ENCODE measurements around the gene CLEC19A.

Gene CLEC19A

DNA sequence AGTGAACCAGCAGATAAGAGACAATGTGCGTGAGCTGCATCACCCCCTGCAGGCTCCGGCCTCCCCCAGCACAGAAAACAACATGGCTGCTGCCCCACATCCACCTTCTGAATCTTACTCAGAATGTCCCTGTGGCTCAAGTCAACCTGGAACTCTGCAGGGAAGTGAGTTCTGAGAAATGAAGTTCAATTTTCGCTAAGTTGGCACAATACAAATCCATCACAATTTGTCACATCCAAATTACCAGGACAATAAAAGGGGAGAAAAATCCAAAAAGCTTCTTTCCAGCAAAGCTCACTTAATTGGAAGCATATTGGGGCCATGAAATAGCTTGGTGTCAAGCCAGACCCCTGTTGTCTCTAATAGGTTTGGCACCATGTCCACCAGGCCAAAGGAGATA is 38.1 kb downstream of the CLEC19A start:
- no peak for DNase-seq (ENCODE audit: low read depth in 2 of 2)

DNA sequence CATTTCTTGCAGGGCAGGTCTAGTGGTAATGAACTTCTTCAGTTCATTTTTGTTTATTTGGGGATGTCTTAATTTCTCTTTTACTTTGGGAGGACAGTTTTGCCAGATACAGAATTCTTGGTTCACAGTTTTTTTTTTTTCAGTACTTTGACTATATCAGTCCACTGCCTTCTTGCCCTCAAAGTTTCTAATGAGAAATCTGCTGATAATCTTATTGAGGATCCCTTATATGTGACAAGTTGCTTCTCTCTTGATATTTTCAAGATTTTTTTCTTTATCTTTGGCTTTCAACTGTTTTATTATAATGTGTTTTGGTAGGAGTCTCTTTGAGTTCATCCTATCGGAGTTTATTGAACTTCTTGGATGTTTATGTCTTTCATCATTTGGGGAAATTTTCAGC is 42.8 kb downstream of the CLEC19A start:
- no peak for DNase-seq (ENCODE audit: low read depth in 2 of 2)

DNA sequence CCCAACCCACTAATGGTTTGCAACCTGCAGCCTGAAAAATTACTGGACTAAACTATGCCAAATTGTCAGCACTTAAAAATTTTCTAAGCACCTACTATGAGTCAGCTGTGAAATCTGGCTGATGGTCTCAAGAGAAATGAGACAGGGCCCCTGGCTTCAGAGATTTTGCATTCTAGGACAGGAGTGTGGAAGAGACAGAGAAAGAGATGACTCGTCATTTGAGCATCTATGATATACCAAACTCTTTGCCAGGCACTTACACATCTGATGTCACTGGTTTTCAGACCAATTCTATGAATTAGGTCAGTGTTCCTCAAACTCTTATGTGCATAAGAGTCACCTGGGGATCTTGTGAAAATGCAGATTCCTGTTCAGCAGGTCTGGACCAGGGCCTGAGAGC is 44.4 kb downstream of the CLEC19A start:
- DNase-seq (ENCODE audit: low read depth in 2 of 2) = no peak

DNA sequence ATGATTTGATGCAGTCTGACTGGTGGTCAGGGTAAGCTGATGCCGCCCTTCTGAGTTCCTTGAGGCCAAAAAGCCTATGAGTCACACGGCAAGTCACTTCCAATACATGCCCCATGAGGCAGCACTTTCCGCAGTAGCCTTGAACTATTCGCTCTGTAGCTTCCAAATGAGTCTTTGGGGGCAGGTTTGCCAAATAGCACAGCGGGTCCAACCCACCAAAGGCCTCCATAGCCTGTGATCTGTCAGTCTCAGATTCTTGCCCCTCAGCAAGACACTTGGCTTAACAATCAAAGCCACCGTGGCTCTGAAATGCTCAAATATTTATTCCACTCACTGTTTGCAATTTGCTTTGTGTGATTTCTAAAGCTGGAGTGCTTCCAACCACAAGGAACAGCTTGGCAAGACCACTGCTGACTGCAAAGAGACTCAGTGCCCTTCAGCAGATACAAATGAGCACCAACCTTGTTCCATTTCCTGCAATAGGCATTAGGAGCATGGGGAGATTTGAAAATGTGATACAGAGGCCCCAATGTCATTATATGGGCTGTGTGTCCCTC is 45.4 kb downstream of the CLEC19A start:
- DNase-seq (ENCODE audit: low read depth in 2 of 2) = no peak

DNA sequence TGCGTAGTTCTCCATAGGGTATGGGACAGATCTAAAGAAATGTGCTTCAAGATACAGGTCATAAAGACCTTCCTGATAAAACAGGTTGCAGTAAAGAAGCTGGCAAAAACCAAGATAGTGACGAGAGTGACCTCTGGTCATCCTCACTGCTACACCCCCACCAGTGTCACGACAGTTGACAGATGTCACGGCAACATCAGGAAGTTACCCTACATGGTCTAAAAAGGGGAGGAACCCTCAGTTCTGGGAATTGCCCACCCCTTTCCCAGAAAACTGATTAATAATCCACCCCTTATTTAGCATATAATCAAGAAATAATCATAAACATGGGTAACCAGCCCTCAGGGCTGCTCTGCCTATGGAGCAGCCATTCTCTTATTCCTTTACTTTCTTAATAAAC is 46.3 kb downstream of the CLEC19A start:
- DNase-seq (ENCODE audit: low read depth in 2 of 2) = no peak

DNA sequence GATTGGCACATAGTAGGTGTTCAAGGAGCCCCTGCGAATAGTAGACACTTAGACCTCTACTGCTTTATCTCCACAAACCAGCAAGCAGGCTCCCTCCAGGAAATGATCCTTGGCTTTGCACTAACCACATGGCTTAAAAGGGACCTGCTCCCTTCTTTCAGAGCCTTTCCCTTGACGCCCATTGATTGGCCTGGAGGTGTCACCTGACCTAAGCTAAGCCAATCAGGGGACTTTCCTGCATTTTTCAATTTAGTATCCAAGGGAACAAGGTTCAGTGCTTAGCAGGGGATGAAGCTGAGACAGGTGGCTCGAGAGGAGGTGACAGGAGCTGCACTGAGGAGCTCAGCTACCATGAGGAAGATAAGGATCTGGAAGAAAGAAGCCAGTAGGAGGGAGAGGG is 52.8 kb downstream of the CLEC19A start:
- no peak for DNase-seq (ENCODE audit: low read depth in 2 of 2)

DNA sequence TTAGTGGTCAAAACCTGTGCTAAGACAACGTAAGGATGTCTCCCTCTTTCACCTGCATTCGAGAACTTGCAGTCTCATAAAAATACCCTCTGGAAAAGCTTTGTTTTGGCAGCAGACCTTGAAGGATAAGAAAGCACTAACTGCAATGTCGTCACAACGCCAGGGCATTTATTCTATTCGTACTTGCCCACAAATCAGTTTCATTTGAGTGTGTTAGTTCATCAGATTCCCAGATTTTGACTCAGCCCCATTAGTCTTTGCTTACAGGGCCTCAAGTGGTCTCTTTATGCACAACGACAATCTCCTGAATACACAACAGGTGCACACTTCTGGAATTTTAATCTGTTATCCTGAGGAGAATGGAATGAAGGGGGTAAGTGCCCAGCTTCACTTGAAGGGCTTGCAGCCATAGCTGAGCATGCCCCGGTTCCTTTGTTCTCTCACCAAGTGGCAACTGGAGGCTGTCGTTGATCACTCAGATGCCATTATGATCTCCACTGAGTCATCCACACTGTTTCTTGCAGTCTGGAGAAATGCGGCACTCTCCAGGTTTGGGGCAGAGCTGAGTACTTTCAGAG is 58.8 kb downstream of the CLEC19A start:
- DNase-seq (ENCODE audit: low read depth in 2 of 2) = no peak

DNA sequence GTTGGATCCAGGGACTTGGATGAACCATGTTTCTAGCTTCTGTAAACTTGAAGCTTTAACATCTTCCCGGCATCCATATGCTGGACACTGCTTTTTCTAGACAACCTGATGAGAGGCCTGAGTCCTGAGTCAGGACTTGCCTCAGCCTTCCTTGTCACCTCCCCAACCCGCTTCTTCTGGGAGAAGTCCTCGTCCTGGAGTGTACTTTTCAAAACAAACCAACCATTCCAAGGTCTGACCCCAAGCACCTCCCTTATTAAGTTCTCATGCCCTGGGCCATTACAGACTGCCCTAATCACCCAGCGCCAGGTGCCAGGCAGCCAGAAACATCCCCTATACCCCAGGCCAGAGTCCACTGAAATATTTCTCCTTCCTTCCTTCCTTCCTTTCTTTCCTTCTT is 59.4 kb downstream of the CLEC19A start:
- no peak for DNase-seq (ENCODE audit: low read depth in 2 of 2)

DNA sequence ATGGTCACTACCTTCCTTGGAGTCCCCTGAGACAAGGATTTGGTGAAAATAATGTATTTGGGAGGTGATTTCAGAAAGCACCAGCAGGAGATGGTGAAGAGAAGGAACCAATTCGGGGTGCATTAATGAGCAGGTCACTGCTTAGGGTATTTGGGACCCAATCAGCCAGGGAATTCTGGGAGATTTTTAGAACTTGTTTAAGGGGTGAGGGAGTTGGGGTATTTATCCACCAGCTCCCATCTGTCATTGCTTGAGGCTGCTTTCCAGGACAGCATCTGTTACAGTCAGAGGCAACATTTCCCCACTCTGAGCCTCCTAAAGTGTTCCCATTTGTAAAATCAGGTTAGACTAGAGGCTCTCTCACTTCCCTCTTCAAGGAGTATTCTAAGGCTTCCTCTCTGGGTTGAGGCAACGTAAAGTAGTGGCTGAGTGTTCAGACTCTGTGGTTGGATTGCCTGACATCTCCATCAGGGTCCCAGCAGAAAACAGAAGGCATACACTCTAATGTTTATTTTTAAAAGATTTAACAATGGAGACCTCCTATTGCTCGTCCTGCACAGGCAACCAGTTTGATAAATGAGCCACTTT is 60.9 kb downstream of the CLEC19A start:
- DNase-seq (ENCODE audit: low read depth in 2 of 2) = no peak

DNA sequence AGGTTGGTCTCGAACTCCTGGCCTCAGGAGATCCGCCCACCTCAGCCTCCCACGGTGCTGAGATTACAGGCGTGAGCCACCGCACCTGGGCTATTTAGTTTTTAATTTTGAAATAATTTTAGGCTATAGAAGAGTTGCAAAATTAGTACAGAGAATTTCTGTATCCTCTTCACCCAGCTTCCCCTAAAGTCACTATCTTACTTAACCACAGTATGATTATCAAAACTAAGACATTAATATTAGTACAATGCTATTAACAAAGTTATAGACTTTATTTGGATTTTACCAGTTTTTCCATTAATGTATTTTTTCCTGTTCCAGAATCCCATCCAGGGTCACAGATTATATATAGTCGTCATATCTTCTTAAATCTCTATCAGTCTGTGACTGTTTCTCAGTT is 62.6 kb downstream of the CLEC19A start:
- DNase-seq (ENCODE audit: low read depth in 2 of 2) = no peak

DNA sequence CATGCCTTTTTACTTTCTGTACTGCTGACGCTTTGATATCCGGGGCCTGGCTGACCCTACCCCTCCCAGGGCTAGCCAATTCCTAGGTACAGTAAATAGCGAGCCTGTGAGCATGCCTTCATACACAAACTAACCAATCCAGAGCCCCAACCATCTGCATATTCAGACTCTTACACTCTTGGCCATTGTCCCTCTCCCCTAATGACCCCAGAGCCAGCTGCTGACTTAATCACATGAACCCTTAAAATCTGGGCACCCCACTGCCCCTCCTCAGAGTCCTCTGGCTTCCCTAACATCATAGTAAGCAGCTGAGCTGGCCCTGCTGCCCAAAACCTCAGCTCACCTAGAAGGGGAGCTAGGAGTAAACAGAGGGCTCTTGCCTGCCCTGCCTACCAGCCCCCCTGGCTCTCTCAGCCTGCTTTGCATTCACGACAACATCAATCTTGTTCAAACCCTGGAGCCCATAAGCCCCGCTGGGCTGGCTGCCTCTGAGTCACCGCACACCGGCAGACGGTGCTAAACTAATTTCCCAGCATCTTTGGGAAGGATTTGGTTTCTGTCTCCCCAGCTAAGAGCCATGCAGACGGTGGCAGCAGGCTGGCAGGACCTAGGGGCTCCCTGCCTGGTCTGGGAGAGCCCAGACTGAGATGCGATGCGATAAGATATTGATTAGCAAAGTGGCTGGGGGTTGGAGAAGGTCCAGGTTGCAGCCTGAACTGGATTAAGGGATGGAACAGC is 63.2 kb downstream of the CLEC19A start:
- DNase-seq (ENCODE audit: low read depth in 2 of 2) = no peak

DNA sequence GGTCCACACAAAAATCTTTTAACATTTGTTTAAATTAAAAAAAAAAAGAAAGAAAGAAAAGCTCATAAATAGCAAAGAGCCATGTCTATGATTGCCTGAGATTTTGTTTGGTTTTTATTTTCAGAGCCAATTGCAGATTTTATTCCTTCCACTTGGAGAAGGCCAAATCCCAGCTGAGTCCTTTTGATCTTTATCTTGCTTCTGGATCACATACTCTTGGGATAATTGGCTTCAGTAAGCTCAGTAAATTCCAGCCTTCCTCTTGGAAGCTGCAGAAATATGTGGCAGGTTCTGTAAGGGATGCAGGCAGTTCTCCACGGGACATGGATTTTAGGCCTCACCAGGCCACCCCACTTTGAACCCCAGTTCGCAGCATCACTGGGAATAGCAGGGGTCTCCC is 68.8 kb downstream of the CLEC19A start:
- DNase-seq (ENCODE audit: low read depth in 2 of 2) = no peak

DNA sequence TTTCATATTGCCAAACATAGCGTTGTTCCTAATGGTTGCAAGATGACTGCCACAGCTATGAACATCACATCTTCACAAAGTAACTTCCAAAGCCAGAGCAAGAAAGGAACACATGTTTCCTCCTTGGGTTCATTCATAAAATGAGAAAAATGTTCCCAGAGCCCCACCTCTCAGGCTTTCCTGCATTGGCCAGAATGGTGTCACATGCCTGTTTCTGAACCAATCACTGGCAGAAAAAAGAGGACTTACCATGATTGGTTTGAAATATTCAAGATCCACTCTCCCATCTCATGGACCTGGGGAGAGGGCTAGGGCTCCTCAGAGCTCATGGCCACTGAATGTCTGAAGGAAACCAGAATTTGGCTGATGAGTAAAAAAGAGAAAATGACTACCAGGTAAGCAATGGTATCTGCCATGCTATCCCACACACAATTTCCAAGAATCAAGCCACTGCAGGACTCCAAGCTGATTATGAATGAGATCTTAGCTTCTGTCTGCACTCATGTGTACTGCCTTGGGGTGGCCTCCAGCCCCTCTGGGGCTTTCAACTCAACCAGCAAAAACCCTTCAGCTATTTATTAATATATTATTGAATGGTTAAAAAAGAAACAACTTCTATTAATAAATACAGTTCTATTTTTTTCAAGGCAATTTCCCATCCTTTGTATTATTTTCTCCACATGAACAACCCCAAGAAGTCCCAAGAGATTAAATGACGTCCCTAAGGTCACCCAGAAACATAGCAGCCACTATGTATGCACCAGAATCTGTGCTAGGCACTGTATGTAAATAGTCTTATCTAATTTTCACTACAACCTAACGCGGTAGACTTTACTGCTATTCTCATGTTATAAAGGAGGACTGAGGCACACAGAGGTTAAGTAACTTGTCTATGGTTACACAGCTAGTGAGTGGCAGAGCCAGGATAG is 70.8 kb downstream of the CLEC19A start:
- no peak for DNase-seq (ENCODE audit: low read depth in 2 of 2)

DNA sequence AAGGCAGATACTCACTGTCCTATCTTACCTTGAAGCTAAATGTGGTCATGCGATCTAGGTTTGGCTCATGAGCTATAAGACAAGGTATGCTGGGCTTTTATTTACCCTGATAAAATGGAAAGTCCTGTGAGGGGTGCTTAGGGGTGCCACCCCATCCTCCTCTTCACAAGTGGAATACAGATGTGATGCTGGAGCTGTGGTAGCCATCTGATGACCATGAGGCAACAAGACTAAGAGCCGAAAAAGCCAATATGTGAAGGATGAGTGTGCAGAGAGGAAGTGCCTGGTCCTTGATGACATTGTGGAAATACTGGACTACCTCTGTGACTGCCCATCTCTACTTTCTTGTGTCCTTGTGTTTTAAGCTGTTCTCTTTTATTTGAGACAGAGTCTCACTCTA is 74.0 kb downstream of the CLEC19A start:
- DNase-seq (ENCODE audit: low read depth in 2 of 2) = no peak
